NB4 (cell line): ENCODE data around the gene NR1H2.

Experiments
- DNase-seq: peaks from one replicate; pipeline ENCODE4 v3.0.0; 2010; ENCODE audit warnings: low read depth
- H3K4me3 ChIP-seq: one replicate; pipeline ENCODE4 v1.5.1; 2011; ENCODE audit warnings: mild to moderate bottlenecking, low read depth, low read length, moderate library complexity
- MYC ChIP-seq: IDR thresholded peaks from 2 replicates; pipeline ENCODE4 v1.6.1; 2011; ENCODE audit warnings: low read depth, low read length
- POLR2A ChIP-seq: IDR thresholded peaks from 2 replicates; pipeline ENCODE4 v1.6.1; 2011; ENCODE audit warnings: mild to moderate bottlenecking; ENCODE audit not compliant: insufficient read length; ENCODE audit errors: extremely low read depth
- TF ChIP-seq, protein P1 (sequence below): IDR thresholded peaks from 2 replicates; pipeline ENCODE4 v1.6.1; 2011; ENCODE audit warnings: low read depth, low read length
- TF ChIP-seq, protein P2 (sequence below): IDR thresholded peaks from one replicate; pipeline ENCODE4 v1.5.1; 2012; ENCODE audit warnings: low read depth, low read length

NR1H2 gene

DNA sequence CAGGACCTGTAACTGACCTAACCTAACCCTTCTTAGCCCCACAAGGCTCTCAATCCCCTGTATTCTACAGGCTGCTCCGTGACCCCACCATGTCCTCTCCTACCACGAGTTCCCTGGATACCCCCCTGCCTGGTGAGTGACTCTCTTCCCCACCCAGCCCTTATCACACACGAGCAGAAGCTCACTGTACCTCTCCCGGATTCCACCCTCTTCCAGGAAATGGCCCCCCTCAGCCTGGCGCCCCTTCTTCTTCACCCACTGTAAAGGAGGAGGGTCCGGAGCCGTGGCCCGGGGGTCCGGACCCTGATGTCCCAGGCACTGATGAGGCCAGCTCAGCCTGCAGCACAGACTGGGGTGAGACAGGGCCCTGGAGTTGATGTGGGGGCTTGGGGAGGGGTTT lies 1.3 kb downstream of the NR1H2 start:
- TF ChIP-seq POLR2A (no peak), MYC (no peak)
- TF ChIP-seq, protein P1, sequence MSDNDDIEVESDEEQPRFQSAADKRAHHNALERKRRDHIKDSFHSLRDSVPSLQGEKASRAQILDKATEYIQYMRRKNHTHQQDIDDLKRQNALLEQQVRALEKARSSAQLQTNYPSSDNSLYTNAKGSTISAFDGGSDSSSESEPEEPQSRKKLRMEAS, result no peak
- TF ChIP-seq, protein P2, sequence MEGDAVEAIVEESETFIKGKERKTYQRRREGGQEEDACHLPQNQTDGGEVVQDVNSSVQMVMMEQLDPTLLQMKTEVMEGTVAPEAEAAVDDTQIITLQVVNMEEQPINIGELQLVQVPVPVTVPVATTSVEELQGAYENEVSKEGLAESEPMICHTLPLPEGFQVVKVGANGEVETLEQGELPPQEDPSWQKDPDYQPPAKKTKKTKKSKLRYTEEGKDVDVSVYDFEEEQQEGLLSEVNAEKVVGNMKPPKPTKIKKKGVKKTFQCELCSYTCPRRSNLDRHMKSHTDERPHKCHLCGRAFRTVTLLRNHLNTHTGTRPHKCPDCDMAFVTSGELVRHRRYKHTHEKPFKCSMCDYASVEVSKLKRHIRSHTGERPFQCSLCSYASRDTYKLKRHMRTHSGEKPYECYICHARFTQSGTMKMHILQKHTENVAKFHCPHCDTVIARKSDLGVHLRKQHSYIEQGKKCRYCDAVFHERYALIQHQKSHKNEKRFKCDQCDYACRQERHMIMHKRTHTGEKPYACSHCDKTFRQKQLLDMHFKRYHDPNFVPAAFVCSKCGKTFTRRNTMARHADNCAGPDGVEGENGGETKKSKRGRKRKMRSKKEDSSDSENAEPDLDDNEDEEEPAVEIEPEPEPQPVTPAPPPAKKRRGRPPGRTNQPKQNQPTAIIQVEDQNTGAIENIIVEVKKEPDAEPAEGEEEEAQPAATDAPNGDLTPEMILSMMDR, result no peak
- DNase-seq, result no peak
- H3K4me3 ChIP-seq, result no peak overlapping the region

DNA sequence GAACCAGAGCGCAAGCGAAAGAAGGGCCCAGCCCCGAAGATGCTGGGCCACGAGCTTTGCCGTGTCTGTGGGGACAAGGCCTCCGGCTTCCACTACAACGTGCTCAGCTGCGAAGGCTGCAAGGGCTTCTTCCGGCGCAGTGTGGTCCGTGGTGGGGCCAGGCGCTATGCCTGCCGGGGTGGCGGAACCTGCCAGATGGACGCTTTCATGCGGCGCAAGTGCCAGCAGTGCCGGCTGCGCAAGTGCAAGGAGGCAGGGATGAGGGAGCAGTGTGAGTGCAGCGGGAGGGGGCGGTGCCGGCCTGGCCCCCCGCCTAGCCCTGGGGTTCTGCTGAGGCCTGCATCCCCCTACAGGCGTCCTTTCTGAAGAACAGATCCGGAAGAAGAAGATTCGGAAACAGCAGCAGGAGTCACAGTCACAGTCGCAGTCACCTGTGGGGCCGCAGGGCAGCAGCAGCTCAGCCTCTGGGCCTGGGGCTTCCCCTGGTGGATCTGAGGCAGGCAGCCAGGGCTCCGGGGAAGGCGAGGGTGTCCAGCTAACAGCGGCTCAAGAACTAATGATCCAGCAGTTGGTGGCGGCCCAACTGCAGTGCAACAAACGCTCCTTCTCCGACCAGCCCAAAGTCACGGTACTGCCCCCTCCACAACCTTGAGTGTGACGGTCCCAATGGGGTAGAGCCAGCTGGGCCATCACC lies 2.1 kb downstream of the NR1H2 start:
- no peak for DNase-seq
- TF ChIP-seq POLR2A, result no peak
- TF ChIP-seq, protein P2, result no peak
- TF ChIP-seq, protein P1, result no peak
- H3K4me3 ChIP-seq, result no peak overlapping the region

DNA sequence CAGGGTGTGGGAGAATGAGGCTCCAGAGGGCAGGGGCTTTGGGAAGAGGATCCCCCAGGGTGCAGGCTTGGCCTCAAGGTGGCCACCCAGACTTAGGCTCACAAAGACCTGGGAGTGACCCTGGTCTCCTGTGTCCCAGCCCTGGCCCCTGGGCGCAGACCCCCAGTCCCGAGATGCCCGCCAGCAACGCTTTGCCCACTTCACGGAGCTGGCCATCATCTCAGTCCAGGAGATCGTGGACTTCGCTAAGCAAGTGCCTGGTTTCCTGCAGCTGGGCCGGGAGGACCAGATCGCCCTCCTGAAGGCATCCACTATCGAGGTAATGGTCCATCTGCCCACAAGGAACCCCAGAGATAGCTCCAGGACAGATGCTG lies 2.6 kb downstream of the NR1H2 start:
- no peak overlapping the region for H3K4me3 ChIP-seq
- DNase-seq, result no peak
- TF ChIP-seq POLR2A (no peak), MYC (no peak)
- TF ChIP-seq, protein P2, result no peak

DNA sequence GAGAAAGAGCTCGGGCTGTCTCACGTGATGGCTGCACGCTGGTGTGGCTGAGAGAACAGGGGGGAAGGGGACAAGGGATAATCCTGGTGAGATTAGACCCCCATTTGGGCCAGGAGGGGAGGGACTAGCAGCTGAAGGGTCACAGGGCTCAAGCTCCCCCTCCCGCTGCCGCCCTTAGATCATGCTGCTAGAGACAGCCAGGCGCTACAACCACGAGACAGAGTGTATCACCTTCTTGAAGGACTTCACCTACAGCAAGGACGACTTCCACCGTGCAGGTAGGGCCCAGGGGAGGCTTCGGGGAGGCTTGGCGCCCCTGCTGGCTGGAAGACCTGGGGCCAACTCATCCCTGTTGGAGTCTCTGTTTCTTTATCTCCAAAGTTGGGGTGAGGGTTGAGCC lies 3.3 kb downstream of the NR1H2 start:
- TF ChIP-seq, protein P1, result no peak
- TF ChIP-seq POLR2A (no peak), MYC (no peak)
- TF ChIP-seq, protein P2, result no peak
- DNase-seq, result no peak
- no peak overlapping the region for H3K4me3 ChIP-seq

DNA sequence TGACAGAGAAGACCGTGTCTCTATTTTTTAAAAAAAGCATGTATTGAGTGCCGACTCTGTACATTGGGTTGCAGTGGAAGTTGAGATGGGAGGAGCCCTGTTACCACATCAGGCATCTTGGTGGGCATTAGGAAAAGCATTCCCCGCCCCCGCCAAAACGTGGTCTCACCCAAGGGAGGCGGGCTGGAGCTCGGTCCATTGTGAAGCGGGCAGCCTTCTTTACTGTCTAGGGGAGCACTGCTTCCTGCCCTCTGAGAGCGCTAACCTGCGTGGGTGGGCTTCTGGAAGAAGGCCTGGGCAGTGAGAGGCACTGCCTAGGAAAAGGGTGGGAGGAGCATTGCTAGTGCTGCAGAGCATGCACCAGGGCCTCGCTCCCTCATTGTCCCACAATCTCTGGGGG lies 3.9 kb downstream of the NR1H2 start:
- H3K4me3 ChIP-seq, result no peak overlapping the region
- TF ChIP-seq, protein P1, result no peak
- TF ChIP-seq MYC (no peak), POLR2A (no peak)
- TF ChIP-seq, protein P2, result no peak

DNA sequence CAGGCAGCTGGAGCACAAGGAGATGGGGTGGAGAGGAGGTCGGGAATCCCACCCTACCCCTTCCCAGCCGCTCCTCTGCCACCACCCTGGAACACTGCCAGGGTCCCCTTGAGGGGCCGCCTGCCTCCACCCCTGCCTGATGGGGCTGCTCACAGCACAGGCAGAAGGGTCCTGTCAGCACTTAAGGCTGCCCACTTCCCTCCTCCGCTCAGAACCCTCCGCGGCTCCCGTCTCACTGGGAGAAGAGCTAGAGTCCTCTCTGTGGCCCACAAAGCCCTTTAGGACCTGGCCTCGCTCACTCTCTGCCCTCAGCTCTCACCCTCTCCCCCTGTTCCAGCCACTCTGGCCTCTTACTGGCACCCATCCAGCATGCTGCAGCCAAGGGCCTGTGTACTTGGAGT lies 4.5 kb downstream of the NR1H2 start:
- H3K4me3 ChIP-seq, result no peak overlapping the region
- TF ChIP-seq, protein P1, result no peak
- no peak for TF ChIP-seq MYC
- TF ChIP-seq, protein P2, result no peak
- no peak for TF ChIP-seq POLR2A
- no peak for DNase-seq

More for the DNA sequence above, 3.9 kb downstream of the NR1H2 start:
- DNase-seq, result no peak
